ENCODE results near the gene PHF21B. TPM values are rescaled to one million over a fixed set of nuclear protein-coding genes. Genes with fewer than 3 reads are reported as not detected.

PHF21B gene
- total RNA-seq, 1 experiment from 2014 or later, result not detected

- no peak for DNase-seq (ENCODE audit: low read depth)
- in situ Hi-C loops (cut with HindIII; ENCODE audit: low pct_unique_long_range_greater_than_20kb, low sequenced_read_pairs), result no loop called here
Measured at GRCh38 chr22:44947846-44948245, 62.0 kb downstream of the PHF21B start.

- in situ Hi-C loops (cut with HindIII; ENCODE audit: low pct_unique_long_range_greater_than_20kb, low sequenced_read_pairs), result no loop called here
- no peak for DNase-seq (ENCODE audit: low read depth)
Measured at GRCh38 chr22:44947049-44947448, 62.8 kb downstream of the PHF21B start.

- no peak for DNase-seq (ENCODE audit: low read depth)
- in situ Hi-C loops (cut with HindIII; ENCODE audit: low pct_unique_long_range_greater_than_20kb, low sequenced_read_pairs), result no loop called here
Measured at GRCh38 chr22:44944883-44945601, 64.8 kb downstream of the PHF21B start.

- in situ Hi-C loops (cut with HindIII; ENCODE audit: low pct_unique_long_range_greater_than_20kb, low sequenced_read_pairs), result no loop called here
Measured at GRCh38 chr22:44943701-44944324, 66.0 kb downstream of the PHF21B start.

GRCh38 chr22:44942979-44943700 is 66.7 kb downstream of the PHF21B start:
- in situ Hi-C loops (cut with HindIII; ENCODE audit: low pct_unique_long_range_greater_than_20kb, low sequenced_read_pairs), result no loop called here

More at GRCh38 chr22:44943701-44944324, 66.0 kb downstream of the PHF21B start:
- DNase-seq (ENCODE audit: low read depth), result no peak

GRCh38 chr22:44942056-44942455 is 67.7 kb downstream of the PHF21B start:
- in situ Hi-C loops (cut with HindIII; ENCODE audit: low pct_unique_long_range_greater_than_20kb, low sequenced_read_pairs), result no loop called here
- no peak for DNase-seq (ENCODE audit: low read depth)

More at GRCh38 chr22:44942979-44943700, 66.7 kb downstream of the PHF21B start:
- DNase-seq (ENCODE audit: low read depth), result no peak

GRCh38 chr22:44941207-44941606 is 68.6 kb downstream of the PHF21B start:
- in situ Hi-C loops (cut with HindIII; ENCODE audit: low pct_unique_long_range_greater_than_20kb, low sequenced_read_pairs), result no loop called here
- DNase-seq (ENCODE audit: low read depth), result no peak

GRCh38 chr22:44940130-44940529 is 69.7 kb downstream of the PHF21B start:
- in situ Hi-C loops (cut with HindIII; ENCODE audit: low pct_unique_long_range_greater_than_20kb, low sequenced_read_pairs), result no loop called here
- DNase-seq (ENCODE audit: low read depth), result no peak

GRCh38 chr22:44939451-44939850 is 70.4 kb downstream of the PHF21B start:
- in situ Hi-C loops (cut with HindIII; ENCODE audit: low pct_unique_long_range_greater_than_20kb, low sequenced_read_pairs), result no loop called here
- DNase-seq (ENCODE audit: low read depth), result no peak

- in situ Hi-C loops (cut with HindIII; ENCODE audit: low pct_unique_long_range_greater_than_20kb, low sequenced_read_pairs), result no loop called here
- no peak for DNase-seq (ENCODE audit: low read depth)
Measured at GRCh38 chr22:44938886-44939285, 70.9 kb downstream of the PHF21B start.

GRCh38 chr22:44937216-44937615 is 72.6 kb downstream of the PHF21B start:
- in situ Hi-C loops (cut with HindIII; ENCODE audit: low pct_unique_long_range_greater_than_20kb, low sequenced_read_pairs), result no loop called here
- no peak for DNase-seq (ENCODE audit: low read depth)

- DNase-seq (ENCODE audit: low read depth), result no peak
- in situ Hi-C loops (cut with HindIII; ENCODE audit: low pct_unique_long_range_greater_than_20kb, low sequenced_read_pairs), result no loop called here
Measured at GRCh38 chr22:44936201-44936600, 73.6 kb downstream of the PHF21B start.

GRCh38 chr22:44935724-44936123 is 74.1 kb downstream of the PHF21B start:
- DNase-seq (ENCODE audit: low read depth), result no peak
- in situ Hi-C loops (cut with HindIII; ENCODE audit: low pct_unique_long_range_greater_than_20kb, low sequenced_read_pairs), result no loop called here

GRCh38 chr22:44934454-44934735 is 75.4 kb downstream of the PHF21B start:
- in situ Hi-C loops (cut with HindIII; ENCODE audit: low pct_unique_long_range_greater_than_20kb, low sequenced_read_pairs), result no loop called here
- no peak for DNase-seq (ENCODE audit: low read depth)

GRCh38 chr22:44933666-44934453 is 75.9 kb downstream of the PHF21B start:
- no peak for DNase-seq (ENCODE audit: low read depth)
- in situ Hi-C loops (cut with HindIII; ENCODE audit: low pct_unique_long_range_greater_than_20kb, low sequenced_read_pairs), result no loop called here

GRCh38 chr22:44932493-44932892 is 77.3 kb downstream of the PHF21B start:
- no peak for DNase-seq (ENCODE audit: low read depth)
- in situ Hi-C loops (cut with HindIII; ENCODE audit: low pct_unique_long_range_greater_than_20kb, low sequenced_read_pairs), result no loop called here

GRCh38 chr22:44931766-44932165 is 78.0 kb downstream of the PHF21B start:
- in situ Hi-C loops (cut with HindIII; ENCODE audit: low pct_unique_long_range_greater_than_20kb, low sequenced_read_pairs), result no loop called here
- DNase-seq (ENCODE audit: low read depth), result no peak

GRCh38 chr22:44931077-44931540 is 78.7 kb downstream of the PHF21B start:
- no peak for DNase-seq (ENCODE audit: low read depth)
- in situ Hi-C loops (cut with HindIII; ENCODE audit: low pct_unique_long_range_greater_than_20kb, low sequenced_read_pairs), result no loop called here

GRCh38 chr22:44930711-44931035 is 79.1 kb downstream of the PHF21B start:
- in situ Hi-C loops (cut with HindIII; ENCODE audit: low pct_unique_long_range_greater_than_20kb, low sequenced_read_pairs), result no loop called here
- no peak for DNase-seq (ENCODE audit: low read depth)
